Activated T-cell treated with anti-CD3 and anti-CD28 coated beads, Interleukin-2, amount 50 U/mL, for 48 hours (primary cell): ENCODE measurements around the gene RNF152.
"Not testable (repeated sequence)": the region's sequence is repeated elsewhere in the genome, so short reads cannot be mapped to it uniquely, and the experiment has no call there.

ENCODE experiments used
- DNase-seq, 2 experiments: peaks; one replicate each; pipeline ENCODE4 v3.0.0-alpha.2; 2020

Gene RNF152

GRCh38 chr18:61815885-61816470, 76.8 kb downstream of the RNF152 start:
- no peak for DNase-seq

- no peak for DNase-seq
Measured at GRCh38 chr18:61808286-61808685, 84.5 kb downstream of the RNF152 start.

DNA sequence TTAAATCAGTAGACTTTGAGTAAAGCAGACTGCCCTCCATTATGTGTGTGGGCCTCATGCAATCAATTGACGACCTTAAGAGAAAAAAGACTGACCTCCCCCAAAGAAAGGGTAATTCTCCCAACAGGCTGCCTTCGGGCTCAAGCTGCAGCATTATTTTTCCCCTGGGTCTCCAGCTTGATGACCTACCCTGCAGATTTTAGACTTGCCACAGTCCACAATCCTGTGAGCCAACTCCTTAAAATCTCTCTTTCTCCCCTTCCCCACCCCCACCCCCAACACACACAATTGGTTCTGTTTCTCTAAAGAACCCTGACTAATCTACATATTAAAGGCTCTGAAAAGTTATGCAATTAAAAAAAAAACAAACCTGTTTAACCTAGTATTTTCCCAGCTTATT, 89.4 kb downstream of the RNF152 start:
- DNase-seq: no peak

GRCh38 chr18:61797696-61798590, 94.9 kb downstream of the RNF152 start:
- DNase-seq: no peak

- no peak for DNase-seq
Measured at GRCh38 chr18:61791031-61791430, 101.8 kb downstream of the RNF152 start.

GRCh38 chr18:61787011-61787670, 105.7 kb downstream of the RNF152 start:
- not testable (repeated sequence) for DNase-seq

DNA sequence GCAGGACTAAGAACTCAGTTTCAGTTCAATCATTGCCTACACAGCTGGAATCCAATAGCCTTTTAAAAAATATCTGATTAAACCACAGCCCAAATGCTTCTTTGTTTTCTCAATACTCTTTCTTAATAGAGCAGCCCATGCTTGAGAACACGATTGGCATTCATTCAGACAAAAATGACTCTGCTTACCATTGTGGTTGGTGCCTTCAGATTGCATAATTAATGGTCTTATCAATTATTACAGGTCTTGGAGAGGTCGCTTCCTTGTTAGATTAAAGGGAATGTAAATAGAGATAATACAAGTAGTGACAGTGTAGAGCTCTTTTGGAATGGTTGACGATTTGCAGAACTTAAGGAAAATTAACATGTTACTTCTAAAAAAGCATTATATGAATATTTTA, 107.2 kb downstream of the RNF152 start:
- DNase-seq: no peak

DNA sequence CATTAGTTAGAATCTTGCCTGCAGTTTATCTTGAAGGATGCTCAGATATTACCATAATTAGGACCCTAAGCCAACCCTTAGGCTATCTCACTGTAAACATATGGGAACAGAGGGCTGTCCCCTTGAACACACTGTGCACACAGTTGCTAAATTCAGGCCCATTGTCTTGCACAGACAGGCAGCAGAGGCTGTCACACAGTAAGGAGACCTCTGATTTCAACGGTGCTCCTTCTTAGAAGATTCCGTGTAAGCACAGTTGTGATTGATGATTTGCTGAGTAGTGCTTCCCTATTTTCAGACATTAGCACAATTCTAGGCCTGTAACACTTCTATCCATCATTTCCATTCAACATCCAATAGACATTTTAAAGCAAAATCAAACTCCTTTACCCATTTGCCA, 108.0 kb downstream of the RNF152 start:
- no peak for DNase-seq

- no peak for DNase-seq
Measured at GRCh38 chr18:61782545-61782944, 110.3 kb downstream of the RNF152 start.

DNA sequence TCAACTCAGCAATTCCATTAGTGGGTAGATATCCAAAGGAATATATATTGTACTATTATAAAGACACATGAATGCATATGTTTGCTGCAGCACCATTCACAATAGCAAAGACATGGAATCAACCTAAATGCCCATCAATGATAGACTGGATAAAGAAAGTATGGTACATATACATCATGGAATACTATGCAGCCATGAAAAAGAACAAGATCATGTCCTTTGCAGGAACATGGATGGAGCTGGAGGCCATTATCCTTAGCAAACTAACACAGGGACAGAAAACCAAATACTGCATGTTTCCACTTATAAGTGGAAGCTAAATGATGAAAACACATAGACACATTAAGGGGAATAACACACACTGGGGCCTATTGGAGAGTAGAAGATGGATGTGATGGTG, 116.6 kb downstream of the RNF152 start:
- DNase-seq: not testable (repeated sequence)

- no peak for DNase-seq
Measured at GRCh38 chr18:61774846-61775245, 118.0 kb downstream of the RNF152 start.

DNA sequence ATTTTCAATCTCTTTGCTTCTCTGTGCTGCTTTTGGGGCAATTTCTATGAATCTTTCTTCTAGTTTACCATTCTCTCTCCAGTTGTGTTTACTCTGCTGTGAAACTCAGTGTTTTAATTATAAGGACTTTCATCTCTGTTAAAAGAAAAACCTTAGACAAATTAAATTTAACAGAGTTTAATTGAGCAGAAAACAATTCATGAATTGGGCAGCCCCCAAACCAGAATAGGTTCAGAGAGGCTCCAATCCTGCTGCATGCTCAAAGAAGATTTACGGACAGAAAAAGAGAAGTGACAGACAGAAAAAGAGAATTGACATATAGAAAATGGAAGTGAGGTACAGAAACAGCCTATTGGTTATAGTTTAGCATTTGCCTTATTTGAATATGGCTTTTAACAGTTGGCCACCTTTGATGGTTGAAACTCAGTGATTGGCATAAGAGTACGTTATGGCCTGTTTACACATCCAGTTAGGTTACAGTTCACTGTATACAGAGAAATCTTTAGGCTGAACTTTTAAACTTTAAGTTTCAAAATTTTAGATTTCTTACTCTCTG, 120.4 kb downstream of the RNF152 start:
- DNase-seq: no peak

DNA sequence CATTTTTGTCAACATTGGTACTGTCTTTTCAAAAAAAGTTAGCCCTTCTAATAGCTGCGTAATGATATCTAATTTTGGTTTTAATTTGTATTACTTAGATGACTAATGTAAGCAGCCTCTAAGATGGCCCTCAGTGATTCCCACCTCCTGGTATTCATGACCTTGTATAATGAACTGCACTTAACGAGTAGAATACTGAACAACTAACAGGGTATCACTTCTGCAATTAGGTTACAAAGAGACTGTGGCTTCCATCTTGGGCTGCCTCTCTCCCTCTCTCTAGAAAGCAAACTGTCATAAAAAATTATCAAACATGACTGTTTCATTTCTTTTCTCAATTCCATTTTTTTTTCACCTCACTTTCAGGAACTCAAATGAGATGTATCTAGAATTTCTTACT, 120.9 kb downstream of the RNF152 start:
- no peak for DNase-seq

GRCh38 chr18:61770279-61770678, 122.5 kb downstream of the RNF152 start:
- DNase-seq: no peak

DNA sequence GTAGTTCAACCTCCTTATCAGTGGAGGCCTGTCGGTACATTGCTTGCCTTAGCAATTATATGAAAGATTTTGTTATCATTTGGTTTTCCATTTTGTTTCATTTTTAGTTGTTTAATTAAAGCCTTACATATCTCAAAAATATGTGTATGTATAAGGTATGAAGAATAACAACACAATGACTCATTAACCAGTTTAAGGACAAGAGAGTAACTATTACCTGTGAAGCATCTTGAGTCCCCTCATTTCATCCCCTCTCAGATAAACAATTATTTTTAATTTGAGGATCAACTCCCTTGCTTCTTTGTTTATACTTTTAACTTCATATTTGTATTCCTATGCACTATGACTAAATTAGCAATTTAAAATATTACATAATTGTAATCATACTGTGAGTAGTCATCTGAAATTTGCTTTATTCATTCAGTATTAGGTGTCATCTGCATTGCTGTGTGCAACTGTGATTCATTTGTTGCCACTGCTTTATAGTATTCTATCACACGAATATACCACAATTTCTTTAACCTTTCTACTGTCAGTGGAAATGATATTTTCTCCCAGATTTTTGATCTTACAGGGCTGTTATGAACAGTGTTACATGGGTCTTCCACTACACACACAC, 126.4 kb downstream of the RNF152 start:
- no peak for DNase-seq

DNA sequence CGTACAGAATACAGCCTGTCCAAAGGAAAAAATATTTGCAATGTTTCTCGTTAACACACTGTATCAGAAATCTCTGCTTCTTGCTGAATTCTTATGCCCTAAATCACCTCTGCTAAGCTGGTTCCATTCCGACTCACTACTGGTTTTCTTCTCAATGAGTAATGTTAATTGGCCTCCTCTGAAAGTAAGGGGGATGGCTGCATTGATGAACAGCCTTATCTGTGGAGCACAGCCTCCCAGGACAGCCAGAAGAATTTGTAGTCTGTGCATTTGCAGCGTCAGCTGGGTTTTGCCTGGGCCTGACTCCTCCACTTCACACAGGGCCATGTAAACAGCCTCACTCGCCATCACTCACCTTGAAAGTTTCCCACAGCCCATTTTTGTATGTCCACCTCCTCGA, 127.7 kb downstream of the RNF152 start:
- no peak for DNase-seq

DNA sequence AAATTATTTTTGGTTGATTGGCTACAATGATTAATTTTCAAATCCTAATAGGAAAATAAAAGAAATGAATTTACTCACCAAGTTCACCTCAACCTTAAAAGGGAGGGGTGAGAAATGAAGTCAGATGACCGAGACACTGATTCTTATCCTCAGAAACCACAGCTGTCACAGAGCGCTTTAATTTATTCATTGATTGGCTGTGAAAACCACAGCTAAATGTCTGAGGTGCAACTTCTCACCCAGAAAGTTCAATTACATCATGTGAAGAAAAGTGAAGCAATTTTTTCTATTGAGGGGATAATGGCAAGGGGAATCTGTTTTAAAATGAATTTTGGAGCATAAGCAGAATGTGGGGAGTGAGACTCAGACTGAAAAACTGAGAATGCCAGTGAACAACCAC, 128.4 kb downstream of the RNF152 start:
- DNase-seq: no peak

DNA sequence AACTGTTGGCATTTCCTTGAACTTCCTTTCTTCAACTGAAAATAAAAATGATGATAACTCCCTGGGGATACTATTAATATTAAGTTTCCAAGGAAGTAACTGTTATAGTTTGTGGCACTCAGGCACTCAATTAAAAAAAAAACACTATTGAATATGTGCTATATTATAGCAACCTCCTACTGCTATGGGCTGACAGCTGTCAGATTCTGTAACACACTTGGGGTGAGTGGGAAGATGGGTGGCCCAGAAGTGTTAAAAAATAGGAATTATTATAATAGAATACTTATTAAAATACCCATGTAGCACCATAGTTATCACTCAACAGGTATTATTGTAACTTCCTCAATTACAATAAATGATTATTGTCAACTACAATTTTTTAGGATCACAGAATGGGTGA, 130.9 kb downstream of the RNF152 start:
- DNase-seq: no peak
